Activated gamma-delta T cell treated with Interleukin-2 at 50 U/mL for 16 hours (primary cell): ENCODE data around the gene MTERF4.

Experiments
- DNase-seq: peaks from one replicate; pipeline ENCODE4 v3.0.0-alpha.2; 2020

The MTERF4 gene

DNA sequence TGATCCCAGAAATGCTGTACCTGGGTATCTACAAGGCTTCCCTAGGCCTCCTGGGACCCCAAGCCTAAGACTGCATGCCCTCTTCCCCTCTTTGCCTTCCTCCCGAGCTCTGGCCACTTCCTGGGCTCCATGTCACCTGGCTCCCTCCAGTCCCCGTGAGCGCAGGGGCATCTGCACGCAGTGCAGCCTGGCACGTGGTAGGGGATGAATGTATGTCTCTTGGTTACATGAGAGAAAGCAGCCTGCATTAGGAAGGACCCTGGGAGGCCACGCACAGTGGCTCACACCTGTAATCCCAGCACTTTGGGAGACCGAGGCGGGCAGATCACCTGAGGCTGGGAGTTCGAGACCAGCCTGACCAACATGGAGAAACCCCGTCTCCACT, 31.3 kb upstream of the MTERF4 start:
- no peak for DNase-seq

DNA sequence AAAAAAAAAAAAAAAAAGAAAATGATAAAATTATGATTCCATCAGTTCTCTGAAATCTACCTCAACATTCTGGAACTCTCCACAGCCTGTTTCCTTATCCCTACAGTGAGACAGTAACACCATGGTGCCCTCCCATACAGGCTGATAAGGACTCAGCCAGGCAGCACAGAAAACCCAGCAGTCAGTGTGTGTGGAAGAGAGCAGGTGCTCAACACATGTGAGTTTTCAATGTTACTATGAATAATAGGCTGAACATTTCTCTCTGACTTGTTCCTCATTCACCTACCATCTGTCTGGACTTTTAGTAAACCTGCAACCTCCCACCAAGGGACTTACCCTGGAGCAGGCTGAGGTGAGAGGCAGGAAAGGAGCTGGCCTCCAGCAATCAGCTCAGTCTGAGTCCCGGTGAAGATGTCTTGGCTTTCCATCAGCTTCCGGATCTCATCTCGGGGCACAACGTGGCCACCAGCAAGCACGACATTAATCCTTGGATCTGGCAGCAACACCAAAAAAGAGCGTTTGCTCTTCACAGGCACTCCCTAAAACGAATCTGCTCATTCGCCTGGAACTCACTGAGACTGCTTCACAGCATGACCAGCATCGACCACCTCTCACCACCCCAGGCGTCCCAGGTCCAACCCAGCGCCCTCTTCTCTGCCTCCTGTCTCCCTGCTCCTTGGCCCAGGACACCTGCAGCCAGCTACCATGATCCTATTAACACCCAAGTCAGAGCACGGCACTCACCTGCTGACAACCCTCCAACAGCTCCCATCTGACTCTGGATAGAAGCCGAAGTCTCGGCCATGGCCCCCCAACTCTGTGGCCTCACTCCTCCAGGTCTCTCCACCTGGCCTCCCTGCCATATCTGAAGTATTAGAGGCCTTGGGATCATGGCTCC, 30.7 kb upstream of the MTERF4 start:
- DNase-seq, result no peak

DNA sequence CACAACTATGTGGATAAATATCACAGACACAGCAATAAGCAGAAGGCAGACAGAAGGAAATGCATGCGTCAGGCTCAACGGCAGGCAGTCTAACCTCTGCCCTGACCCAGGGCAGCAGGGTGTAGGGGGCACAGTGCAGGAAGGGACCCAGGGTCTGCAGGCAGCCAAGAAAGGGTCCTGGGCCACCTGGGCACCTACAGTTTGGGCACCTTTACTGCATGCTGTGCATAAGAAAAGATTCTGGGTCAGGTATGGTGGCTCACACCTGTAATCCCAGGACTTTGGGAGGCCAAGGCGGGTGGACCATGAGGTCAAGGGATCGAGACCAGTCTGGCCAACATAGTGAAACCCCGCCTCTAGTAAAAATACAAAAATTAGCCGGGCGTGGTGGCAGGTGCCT, 29.4 kb upstream of the MTERF4 start:
- no peak for DNase-seq

- no peak for DNase-seq
Measured at GRCh38 chr2:241130316-241130715, 28.2 kb upstream of the MTERF4 start.

DNA sequence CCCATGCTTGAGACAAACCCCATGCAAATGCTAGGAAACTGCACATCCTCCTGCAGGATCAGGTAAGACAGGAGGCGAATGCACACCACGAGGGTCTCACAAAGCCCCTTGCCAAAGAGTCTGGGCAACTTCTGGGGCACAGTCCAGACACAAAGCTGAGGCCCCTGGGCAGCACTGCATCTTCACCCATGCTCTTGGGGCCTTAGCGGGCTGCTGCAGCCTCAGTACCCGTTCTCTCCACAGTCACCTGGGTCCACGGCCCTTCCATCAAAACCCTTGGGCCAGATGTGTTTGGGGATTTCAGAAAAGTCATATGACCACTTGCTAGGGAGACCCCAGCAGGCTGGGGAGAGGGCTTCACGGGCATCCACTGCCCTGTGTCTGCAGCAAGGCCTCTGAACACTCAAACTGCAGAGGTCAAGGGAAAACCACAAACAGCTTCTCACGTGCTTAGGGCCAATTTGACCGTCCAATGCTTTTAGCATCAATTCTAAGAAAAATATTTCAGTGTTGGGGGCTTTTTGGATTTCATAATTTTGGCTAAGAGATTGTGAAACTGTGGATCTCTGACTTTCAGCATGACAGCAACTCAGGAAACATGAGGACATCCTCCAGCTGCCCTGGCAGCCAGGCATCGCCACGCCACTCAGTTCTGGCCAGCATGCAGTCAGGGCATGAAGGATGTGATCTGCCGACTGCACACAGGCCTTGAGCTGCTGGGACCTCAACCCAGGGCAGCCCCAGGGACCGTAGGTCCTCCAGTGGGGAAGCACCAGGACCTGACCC, 27.2 kb upstream of the MTERF4 start:
- DNase-seq, result no peak

GRCh38 chr2:241128266-241128665, 26.2 kb upstream of the MTERF4 start:
- DNase-seq, result no peak

- DNase-seq, result no peak
Measured at GRCh38 chr2:241126771-241127202, 24.7 kb upstream of the MTERF4 start.

DNA sequence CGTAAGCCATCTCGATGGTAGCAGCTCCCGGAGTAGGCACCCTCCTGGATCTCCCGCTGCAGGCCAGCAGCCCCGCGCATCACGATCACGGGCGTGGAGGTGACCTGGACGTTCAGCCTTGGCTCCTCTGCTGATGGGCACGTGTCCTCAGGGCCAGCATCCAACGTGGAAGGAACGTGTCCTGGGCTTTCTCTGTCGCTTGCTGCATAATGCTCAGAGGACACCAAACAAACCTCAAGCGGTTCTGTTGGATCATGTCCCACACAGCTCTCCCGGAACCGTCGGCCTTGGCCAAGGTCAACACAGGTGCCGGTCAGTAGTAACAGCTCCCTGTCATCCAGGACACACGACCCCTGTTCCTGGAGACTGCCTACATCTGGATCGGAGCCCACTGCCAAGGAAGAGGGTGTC, 24.1 kb upstream of the MTERF4 start:
- DNase-seq, result no peak

DNA sequence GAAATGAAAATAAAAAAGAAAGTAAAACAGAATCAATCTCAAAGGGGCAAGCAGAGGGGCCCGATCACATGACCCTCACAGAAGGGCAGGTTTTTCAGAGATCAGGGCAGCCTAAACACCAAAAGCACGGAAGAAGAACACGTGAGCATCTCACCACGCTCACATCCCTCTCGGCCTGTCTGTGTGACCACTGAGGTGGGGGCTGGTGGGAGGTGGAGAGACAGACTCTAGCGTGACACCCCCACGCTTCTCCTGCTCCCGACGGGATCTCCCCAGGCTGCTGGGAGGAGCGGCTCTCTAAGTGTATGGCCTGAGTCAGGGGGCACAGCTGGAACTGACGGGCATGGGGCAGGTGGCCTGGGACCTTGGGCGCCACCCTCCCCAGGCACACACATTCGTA, 23.5 kb upstream of the MTERF4 start:
- DNase-seq, result no peak

- DNase-seq, result no peak
Measured at GRCh38 chr2:241123816-241124536, 21.9 kb upstream of the MTERF4 start.

DNA sequence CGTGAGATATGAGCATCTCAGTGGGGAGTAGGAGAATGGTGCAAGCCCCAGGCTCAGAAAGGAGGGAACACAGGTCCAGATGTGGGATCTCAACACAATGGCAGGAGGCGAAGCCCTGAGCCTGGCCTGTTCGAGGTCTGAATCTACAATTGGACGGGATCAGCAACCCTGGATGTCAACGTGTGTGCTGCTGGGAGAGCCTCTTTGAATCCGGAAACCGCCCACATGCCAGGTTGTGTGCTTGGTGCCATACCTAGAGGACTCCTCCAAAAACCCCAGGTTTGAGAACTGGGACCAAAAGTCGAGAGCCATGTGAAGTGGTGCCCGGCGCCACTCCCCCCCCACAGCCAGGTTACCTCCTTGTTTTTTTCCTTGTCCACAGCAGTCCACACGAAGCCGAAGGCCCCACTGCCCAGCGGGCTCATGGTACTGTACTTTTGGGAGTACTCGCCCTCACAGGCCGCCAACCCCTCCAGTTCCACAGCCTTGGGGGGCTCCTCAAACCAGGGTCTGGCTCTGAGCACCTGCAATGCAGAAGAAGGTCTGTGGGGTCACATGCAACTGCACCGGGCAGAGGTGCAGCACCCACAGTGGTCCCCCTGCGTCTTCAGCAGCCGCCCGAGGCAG, 20.4 kb upstream of the MTERF4 start:
- DNase-seq, result no peak

DNA sequence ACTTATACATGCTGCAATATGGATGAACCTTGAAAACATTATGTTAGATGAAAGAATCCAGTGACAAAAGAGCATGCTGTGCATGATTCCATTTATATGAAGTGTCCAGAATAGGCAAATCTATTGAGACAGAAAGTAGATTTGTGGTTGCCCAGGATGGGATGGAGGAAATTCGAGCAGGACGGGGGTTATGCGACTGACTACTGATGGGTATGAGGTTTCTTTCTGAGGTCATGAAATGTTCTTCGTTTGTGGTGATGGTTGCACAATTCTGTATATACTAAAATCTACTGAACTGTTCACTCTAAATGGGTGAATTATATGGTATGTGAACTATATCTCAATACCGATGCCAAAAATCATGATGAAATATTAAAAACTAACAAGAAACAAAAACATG, 18.9 kb upstream of the MTERF4 start:
- no peak for DNase-seq

- no peak for DNase-seq
Measured at GRCh38 chr2:241120440-241120839, 18.4 kb upstream of the MTERF4 start.

GRCh38 chr2:241118737-241119505, 16.8 kb upstream of the MTERF4 start:
- no peak for DNase-seq

DNA sequence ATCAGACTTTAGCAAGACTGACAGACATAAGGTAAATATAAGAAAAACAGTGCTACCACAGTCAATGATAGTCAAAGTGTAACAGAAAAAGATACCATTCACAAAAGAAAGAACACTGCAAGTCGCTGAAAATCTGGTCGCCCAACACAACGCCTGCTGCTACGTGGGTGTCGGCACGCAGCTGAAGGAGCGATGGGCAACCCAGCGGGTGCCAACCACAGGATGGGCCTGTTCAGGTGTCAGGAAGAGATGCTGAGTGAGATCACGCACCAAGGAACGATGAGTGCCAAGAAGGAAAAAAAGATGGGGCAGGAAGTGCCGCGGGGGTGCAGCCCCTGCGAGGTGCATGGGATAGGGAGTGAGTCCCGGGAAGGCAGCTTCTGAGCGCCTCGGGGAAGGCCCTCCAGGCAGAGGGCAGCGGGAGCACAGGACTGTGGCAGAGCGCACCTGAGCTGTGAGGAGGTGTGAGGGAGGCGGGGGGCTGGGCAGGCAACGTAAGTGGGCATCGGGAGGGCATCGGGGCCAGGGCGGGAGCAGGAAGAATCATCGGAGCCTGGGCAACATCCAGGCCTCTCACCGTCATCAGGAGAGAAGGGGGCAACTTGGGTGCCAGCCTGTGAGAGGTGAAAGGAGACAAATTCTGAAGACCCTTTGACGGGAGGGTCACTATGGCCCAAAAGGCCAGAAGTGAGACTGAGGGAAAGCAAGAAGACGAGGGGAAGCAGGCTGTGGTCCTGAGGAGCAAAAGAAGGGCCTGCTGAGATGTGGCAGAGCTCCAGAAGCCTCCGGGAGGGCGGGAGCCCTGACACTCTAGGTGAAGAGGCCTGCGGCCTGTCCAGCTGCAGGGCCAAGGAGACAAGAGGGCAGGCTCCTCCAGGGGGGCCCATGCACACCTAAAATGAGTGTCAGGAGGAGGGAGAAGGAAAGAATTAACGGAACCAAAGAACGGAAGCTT, 14.8 kb upstream of the MTERF4 start:
- no peak for DNase-seq

- DNase-seq, result no peak
Measured at GRCh38 chr2:241115361-241115760, 13.3 kb upstream of the MTERF4 start.

GRCh38 chr2:241114836-241115235, 12.7 kb upstream of the MTERF4 start:
- DNase-seq, result no peak

DNA sequence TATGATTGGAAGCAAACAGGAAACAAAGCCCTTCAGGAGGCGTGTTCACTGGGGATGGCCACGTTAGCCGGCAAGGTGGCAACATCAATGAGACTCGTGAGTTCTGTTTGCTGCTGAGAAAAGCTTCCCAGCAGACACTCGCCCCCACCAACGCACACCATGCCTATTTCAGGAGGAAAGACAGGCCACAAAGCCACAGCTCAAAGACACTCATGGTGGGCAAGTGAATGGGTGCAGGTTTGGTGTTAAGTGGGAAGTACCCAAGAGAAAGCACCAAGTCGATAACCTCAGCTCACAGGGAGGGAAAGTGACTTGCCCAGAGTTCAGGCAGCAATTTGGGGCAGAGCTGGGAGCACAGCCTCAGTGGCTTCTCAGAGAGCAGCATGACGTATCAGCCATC, 10.5 kb upstream of the MTERF4 start:
- DNase-seq, result no peak

DNA sequence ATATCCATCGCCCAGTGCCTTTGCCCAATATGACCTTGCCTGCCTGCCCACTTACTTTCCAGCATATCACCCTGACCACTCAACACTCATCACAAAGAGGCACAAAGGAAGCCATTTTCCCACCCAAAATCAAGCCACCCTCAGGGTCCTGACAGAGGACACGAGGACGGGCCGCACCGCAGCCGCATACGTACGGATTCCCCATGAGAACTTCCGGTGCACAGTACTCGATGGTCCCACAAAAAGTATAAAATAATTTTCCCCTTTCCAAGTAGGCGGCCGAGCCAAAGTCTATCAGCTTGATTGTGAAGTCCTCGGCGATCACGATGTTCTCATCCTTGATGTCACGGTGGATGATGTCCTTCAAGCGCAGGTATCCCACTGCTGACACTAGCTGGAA, 10.0 kb upstream of the MTERF4 start:
- DNase-seq, result no peak

DNA sequence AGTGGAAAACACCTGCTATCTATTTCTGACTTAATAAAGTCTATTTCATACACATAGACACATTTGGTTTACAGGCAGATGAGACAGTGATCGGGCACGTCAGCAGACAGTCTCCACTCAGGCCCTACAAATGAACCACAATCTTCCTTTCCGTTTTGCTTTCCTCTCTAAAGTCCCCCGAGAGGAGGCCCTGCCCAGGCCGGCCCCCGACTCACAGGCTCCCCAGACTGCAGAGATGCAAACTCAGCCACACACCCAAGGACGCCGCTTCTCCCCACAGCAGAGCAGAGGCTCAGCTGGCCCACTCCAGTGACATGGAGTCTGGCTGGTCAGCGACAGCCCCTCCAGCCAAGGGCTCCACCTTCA, 9.3 kb upstream of the MTERF4 start:
- DNase-seq, result no peak
